Smooth muscle cell (in vitro differentiated cells): ENCODE data around the gene ZBTB25. TPM values are rescaled to one million over a fixed set of nuclear protein-coding genes. Genes with fewer than 3 reads are reported as not detected.

Experiments used
- DNase-seq: peaks from one replicate; lab custom pipeline; 2025; ENCODE audit not compliant: unreplicated experiment; lab: John Stamatoyannopoulos, UW
- H2AFZ ChIP-seq: fragments of 200-600 bp; sonication (generic); 2 replicates; pipeline ENCODE4 v1.6.0; 2016; ENCODE audit warnings: antibody characterized with exemption, low read depth, mild to moderate bottlenecking
- H3F3A ChIP-seq: fragments of 200-600 bp; sonication (generic); 2 replicates; pipeline ENCODE4 v1.6.0; 2017; ENCODE audit warnings: antibody characterized with exemption, low read depth
- H3K27ac ChIP-seq: fragments of 200-600 bp; sonication (generic); 2 replicates; pipeline ENCODE4 v1.5.1; 2016; ENCODE audit warnings: low read depth, mild to moderate bottlenecking
- H3K27me3 ChIP-seq: fragments of 200-600 bp; sonication (generic); 2 replicates; pipeline ENCODE4 v1.6.1; 2016; ENCODE audit warnings: low read depth, mild to moderate bottlenecking
- H3K36me3 ChIP-seq: fragments of 200-600 bp; sonication (generic); 2 replicates; pipeline ENCODE4 v1.5.1; 2016; ENCODE audit warnings: low read depth
- H3K4me1 ChIP-seq: fragments of 200-600 bp; sonication (generic); 2 replicates; pipeline ENCODE4 v1.5.1; 2016; ENCODE audit warnings: low read depth
- H3K4me2 ChIP-seq: fragments of 200-600 bp; sonication (generic); 2 replicates; pipeline ENCODE4 v1.6.0; 2016; ENCODE audit warnings: mild to moderate bottlenecking
- H3K4me3 ChIP-seq: fragments of 200-600 bp; sonication (generic); 2 replicates; pipeline ENCODE4 v1.5.1; 2016; ENCODE audit warnings: mild to moderate bottlenecking
- H3K79me2 ChIP-seq: fragments of 200-600 bp; sonication (generic); 2 replicates; pipeline ENCODE4 v1.6.0; 2016; ENCODE audit warnings: low read depth, mild to moderate bottlenecking
- H3K9ac ChIP-seq: fragments of 200-600 bp; sonication (generic); 2 replicates; pipeline ENCODE4 v1.6.0; 2016; ENCODE audit warnings: low read depth
- H3K9me3 ChIP-seq: fragments of 200-600 bp; sonication (generic); replicated peaks from 2 replicates; pipeline ENCODE4 v1.5.1; 2016; ENCODE audit warnings: low read depth
- H4K20me1 ChIP-seq: fragments of 200-600 bp; sonication (generic); 2 replicates; pipeline ENCODE4 v1.6.0; 2016; ENCODE audit warnings: low read depth
- WGBS: methylation state at CpG from one replicate; pipeline ENCODE4 v1.1.7; 2016; ENCODE audit warnings: low lambda C conversion rate; 5-methylcytosine and 5-hydroxymethylcytosine counted together
- polyA plus RNA-seq: library from polyadenylated mRNA; unstranded; fragments of >200 nt; fragmentation: Nextera tagmentation; extraction: Ambion mirVana; gene quantifications from 2 replicates; pipeline ENCODE4 v1.2.1, GENCODE V29; 2016
- total RNA-seq: library from RNA; depleted of rRNA; stranded (reverse); fragments of >200 nt; gene quantifications from 2 replicates; pipeline ENCODE4 v1.2.3, GENCODE V29; 2014
- TF ChIP-seq, protein P1 (sequence below): fragments of 200-600 bp; sonication (generic); IDR thresholded peaks from 2 replicates; pipeline ENCODE4 v1.5.1; 2017; ENCODE audit warnings: borderline replicate concordance, mild to moderate bottlenecking, antibody characterized with exemption; ENCODE audit not compliant: insufficient read depth, poor library complexity, severe bottlenecking

Gene ZBTB25
- total and polyA plus RNA-seq, 2 experiments from 2014 or later = 6.9 to 12.5 TPM

DNA sequence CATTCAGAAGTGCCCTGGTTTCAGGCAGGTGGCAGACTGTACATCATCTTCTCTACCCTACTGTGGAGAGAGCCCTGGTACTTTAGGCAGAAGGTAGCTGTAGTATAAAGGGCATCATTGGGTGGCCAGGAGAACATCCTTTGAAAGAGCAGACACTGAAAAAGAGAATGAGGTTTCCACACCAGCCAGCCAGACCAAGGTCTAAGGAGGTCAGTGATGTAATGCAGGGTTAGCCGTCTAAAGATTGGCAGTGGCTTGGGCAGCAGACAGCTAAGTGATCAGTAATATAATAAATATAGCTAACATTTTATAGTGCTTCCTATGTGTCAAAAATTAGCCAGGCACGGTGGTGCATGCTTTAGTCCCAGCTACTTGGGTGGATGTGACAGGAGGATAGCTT lies 12.0 kb downstream of the ZBTB25 start:
- peaks cover 22% of the 10 kb centered on the region for H3K79me2 ChIP-seq
- H3K9me3 ChIP-seq = no peaks in the 10 kb centered on the region
- H3K36me3 ChIP-seq = peaks cover 11% of the 10 kb centered on the region
- H3K4me3 ChIP-seq = no peak overlapping the region
- H2AFZ ChIP-seq = no peak overlapping the region
- peaks cover 13% of the 10 kb centered on the region for H4K20me1 ChIP-seq
- H3K4me1 ChIP-seq = no peaks in the 10 kb centered on the region
- H3F3A ChIP-seq = no peaks in the 10 kb centered on the region
- no peak overlapping the region for H3K27ac ChIP-seq
- no peaks in the 10 kb centered on the region for H3K27me3 ChIP-seq
- H3K9ac ChIP-seq = no peak overlapping the region
- TF ChIP-seq, protein P1, sequence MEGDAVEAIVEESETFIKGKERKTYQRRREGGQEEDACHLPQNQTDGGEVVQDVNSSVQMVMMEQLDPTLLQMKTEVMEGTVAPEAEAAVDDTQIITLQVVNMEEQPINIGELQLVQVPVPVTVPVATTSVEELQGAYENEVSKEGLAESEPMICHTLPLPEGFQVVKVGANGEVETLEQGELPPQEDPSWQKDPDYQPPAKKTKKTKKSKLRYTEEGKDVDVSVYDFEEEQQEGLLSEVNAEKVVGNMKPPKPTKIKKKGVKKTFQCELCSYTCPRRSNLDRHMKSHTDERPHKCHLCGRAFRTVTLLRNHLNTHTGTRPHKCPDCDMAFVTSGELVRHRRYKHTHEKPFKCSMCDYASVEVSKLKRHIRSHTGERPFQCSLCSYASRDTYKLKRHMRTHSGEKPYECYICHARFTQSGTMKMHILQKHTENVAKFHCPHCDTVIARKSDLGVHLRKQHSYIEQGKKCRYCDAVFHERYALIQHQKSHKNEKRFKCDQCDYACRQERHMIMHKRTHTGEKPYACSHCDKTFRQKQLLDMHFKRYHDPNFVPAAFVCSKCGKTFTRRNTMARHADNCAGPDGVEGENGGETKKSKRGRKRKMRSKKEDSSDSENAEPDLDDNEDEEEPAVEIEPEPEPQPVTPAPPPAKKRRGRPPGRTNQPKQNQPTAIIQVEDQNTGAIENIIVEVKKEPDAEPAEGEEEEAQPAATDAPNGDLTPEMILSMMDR = no peak
- 91% methylated on average over 2 of the region's 2 CpGs for WGBS
- H3K4me2 ChIP-seq = no peak overlapping the region
- DNase-seq = no peak

DNA sequence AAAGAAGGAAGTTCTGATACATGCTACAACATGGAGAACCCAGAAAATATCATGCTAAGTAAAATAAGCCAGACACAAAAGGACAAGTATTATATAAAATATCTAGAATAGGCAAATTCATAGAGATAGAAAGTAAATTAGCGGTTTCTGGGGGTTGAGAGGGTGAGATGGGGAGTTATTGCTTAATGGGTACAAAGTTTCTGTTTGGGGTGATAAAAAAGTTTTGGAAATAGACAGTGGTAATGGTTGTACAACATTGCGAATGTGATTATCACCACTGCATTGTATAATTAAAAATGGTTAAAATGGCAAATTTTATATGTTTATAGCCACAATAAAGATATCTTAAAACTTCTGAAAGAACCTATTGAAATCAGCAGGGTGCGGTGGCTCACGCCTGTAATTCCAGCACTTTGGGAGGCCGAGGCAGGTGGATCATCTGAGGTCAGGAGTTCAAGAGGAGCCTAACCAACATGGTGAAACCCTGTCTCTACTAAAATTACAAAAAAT lies 15.0 kb downstream of the ZBTB25 start:
- peaks cover 14% of the 10 kb centered on the region for H3K36me3 ChIP-seq
- no peaks in the 10 kb centered on the region for H3K9me3 ChIP-seq
- H3K79me2 ChIP-seq = no peaks in the 10 kb centered on the region
- H3K4me2 ChIP-seq = no peak overlapping the region
- WGBS = 99% methylated on average over 5 of the region's 5 CpGs
- no peaks in the 10 kb centered on the region for H3F3A ChIP-seq
- H3K4me3 ChIP-seq = no peak overlapping the region
- no peak for DNase-seq
- H3K9ac ChIP-seq = no peak overlapping the region
- TF ChIP-seq, protein P1 = no peak
- no peaks in the 10 kb centered on the region for H3K27me3 ChIP-seq
- H2AFZ ChIP-seq = no peak overlapping the region
- H3K27ac ChIP-seq = no peak overlapping the region
- H4K20me1 ChIP-seq = peaks cover 13% of the 10 kb centered on the region
- H3K4me1 ChIP-seq = peaks cover 3% of the 10 kb centered on the region

DNA sequence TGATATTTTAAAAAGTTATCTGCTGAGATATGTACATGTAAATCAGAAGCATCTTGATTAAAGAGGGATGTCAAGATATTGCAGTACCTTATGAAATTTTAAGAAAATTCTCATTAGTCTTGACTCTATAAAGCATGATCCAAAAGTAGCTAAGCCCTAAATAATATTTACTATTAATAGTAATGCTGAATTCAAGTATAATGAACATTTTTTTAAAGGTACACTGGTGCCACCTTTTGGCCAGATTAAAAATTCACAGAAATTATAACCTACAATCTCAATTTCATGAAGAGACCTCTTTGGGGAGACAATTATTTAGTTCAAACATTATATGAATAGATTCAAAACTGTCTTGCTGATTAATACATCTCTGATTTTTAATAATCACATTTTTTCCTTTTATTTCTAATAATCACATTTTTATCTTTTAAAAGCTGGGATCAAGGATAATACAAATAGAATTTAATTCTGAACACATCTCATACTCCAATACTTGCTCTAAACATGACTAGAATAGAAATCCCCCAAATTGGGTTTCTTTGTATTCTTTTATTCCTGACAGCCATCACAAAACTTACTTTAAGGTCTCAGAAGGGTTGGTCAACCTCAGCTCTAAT lies 24.9 kb downstream of the ZBTB25 start:
- no peaks in the 10 kb centered on the region for H4K20me1 ChIP-seq
- no peaks in the 10 kb centered on the region for H3K36me3 ChIP-seq
- no peaks in the 10 kb centered on the region for H3K27me3 ChIP-seq
- TF ChIP-seq, protein P1 = peak; percentile 51
- no peak overlapping the region for H3K27ac ChIP-seq
- no peaks in the 10 kb centered on the region for H3K4me1 ChIP-seq
- H3F3A ChIP-seq = peaks cover 10% of the 10 kb centered on the region
- H3K9me3 ChIP-seq = no peaks in the 10 kb centered on the region
- no peak overlapping the region for H2AFZ ChIP-seq
- H3K4me2 ChIP-seq = no peak overlapping the region
- no peak overlapping the region for H3K4me3 ChIP-seq
- DNase-seq = no peak
- H3K9ac ChIP-seq = no peak overlapping the region
- H3K79me2 ChIP-seq = peaks cover 6% of the 10 kb centered on the region

DNA sequence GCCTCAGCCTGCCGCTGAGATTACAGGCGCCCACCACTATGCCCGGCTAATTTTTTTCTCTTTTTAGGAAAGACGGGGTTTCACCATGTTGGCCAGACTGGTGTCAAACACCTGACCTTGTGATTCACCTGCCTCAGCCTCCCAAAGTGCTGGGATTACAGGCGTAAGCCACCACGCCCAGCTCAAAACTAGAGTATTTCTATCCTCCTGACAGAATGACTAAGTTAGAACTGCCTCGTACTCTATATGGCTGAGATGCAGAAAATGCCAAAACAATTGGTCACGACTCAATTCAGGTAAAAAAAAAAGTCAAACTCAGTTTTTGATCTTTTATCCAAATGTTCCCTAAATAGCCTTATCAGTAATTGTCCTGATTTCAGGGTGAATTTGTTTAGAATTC lies 27.2 kb downstream of the ZBTB25 start:
- no peaks in the 10 kb centered on the region for H3K27me3 ChIP-seq
- no peak overlapping the region for H3K9ac ChIP-seq
- H3K27ac ChIP-seq = no peak overlapping the region
- no peak overlapping the region for H2AFZ ChIP-seq
- no peaks in the 10 kb centered on the region for H3K9me3 ChIP-seq
- H4K20me1 ChIP-seq = no peaks in the 10 kb centered on the region
- no peak overlapping the region for H3K4me3 ChIP-seq
- WGBS = 87% methylated on average over 8 of the region's 8 CpGs
- no peaks in the 10 kb centered on the region for H3K36me3 ChIP-seq
- TF ChIP-seq, protein P1 = no peak
- peaks cover 16% of the 10 kb centered on the region for H3K79me2 ChIP-seq
- DNase-seq = no peak
- no peaks in the 10 kb centered on the region for H3K4me1 ChIP-seq
- H3F3A ChIP-seq = peaks cover 10% of the 10 kb centered on the region
- H3K4me2 ChIP-seq = no peak overlapping the region
